LHCN-M2 (cell line): Measurements from ENCODE around the gene UCK2. TPM values are rescaled to one million over a fixed set of nuclear protein-coding genes. Genes with fewer than 3 reads are reported as not detected.
A peak's percentile ranks its signal among the peaks of the same experiment; 100 is the strongest.
"Not testable (repeated sequence)": the region's sequence is repeated elsewhere in the genome, so short reads cannot be mapped to it uniquely, and the experiment has no call there.

ENCODE experiments used
- DNase-seq: peaks from one replicate; pipeline ENCODE4 v3.0.0-alpha.2; 2012; ENCODE audit warnings: low read depth
- polyA plus RNA-seq: library from polyadenylated mRNA; unstranded; fragments of >200 nt; gene quantifications from one replicate; pipeline ENCODE4 v1.2.1, GENCODE V29; 2012; ENCODE audit warnings: missing spikeins
- total RNA-seq: library from RNA; depleted of rRNA; stranded (reverse); fragments of >200 nt; gene quantifications from 2 replicates; pipeline ENCODE4 v1.2.3, GENCODE V29; 2014; rRNA removed

Gene UCK2
- 113 and 124 TPM in 2 replicates for total RNA-seq
- 107 TPM for polyA plus RNA-seq

DNA sequence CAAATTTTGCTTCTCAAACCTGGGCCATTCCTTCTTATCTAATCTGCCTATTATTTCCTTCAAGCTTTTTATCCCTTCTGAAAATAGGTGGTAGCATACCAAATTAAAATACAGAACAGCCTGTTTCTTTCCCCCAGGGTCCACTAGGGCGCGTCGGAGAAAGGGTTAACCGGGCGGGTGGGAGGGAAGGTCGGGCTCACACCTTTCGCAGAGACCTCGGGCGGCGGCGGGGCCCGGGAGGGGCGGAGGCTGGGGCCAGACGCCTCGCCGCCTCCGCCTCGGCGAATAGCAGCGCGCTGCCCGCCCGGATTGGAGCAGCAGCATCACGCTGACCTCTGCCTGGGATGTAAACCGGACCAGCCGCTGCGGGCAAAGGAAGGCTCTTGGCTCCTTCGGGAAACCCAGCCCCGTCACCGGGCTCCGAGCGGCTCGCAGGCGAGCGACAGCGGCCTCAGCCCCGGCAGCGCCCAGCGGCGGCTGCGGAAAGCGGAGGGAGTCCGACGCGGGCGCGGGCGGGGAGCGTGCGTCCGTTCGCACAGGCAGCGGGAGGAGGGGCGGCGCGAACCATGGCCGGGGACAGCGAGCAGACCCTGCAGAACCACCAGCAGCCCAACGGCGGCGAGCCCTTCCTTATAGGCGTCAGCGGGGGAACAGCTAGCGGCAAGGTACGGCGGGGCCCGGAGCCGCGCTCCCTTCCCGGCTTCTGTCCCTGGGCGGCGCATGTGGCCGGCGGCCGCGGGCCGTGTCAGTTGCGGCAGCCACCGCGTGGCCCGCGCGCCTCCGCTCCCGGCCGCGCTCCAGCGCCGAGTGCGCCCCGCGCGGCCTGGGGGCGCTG is at the start of gene UCK2:
TSS of gene UCK2 (plus strand) at position 347 of the 835 bp plus-strand sequence. CDS start at position 567, 220 bp downstream.
- DNase-seq, result peak; percentile 80

DNA sequence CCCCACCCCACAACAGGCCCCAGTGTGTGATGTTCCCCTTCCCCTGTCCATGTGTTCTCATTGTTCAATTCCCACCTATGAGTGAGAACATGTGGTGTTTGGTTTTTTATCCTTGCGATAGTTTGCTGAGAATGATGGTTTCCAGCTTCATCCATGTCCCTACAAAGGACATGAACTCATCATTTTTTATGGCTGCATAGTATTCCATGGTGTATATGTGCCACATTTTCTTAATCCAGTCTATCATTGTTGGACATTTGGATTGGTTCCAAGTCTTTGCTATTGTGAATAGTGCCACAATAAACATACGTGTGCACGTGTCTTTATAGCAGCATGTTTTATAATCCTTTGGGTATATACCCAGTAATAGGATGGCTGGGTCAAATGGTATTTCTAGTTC is 49.2 kb upstream of the UCK2 start:
- DNase-seq, result not testable (repeated sequence)

DNA sequence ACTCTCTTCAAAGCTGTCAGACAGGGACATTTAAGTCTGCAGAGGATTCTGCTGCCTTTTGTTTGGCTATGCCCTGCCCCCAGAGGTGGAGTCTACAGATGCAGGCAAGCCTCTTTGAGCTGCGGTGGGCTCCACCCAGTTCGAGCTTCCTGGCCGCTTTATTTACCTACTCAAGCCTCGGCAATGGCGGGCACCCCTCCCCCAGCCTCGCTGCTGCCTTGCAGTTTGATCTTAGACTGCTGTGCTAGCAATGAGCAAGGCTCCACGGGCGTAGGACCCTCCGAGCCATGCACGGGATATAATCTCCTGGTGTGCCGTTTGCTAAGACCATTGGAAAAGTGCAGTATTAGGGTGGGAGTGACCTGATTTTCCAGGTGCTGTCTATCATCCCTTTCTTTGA is 43.9 kb upstream of the UCK2 start:
- DNase-seq, result not testable (repeated sequence)

DNA sequence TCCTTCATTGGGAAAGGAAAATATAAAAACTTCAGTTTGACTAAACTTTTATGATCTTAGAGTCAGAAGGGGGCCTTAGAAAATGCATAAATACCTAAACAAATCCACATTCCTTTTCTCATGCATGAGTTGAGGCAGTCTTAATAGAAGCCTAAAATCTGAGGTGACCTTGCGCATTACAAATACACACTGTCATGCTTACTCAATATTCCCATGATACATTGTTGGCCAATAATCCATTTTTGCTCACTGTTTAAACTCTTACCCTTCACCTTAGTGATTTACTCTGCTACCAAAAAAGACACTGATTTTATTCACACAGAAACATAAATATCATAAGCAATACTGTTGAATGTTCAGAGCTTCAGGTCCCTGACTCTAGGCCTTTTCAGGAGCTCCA is 39.7 kb upstream of the UCK2 start:
- no peak for DNase-seq

DNA sequence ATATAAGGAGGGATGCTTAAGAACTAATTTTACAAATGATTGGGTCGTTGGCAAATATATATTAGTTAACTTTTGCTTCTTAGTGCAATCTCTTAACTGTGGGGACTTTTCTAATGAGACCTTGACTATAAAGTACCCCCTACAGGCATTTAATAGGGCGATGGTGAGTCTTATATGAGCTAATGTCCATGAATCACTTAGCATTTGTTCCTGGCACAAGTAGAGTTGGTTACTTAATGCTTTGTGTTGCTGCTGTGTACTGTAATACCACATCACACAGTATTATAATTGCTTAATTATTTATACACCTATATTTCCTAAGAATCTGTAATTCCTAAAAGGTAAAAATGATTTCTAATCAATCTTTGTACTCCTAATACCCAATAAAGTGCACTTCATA is 33.5 kb upstream of the UCK2 start:
- DNase-seq, result peak; percentile 22

DNA sequence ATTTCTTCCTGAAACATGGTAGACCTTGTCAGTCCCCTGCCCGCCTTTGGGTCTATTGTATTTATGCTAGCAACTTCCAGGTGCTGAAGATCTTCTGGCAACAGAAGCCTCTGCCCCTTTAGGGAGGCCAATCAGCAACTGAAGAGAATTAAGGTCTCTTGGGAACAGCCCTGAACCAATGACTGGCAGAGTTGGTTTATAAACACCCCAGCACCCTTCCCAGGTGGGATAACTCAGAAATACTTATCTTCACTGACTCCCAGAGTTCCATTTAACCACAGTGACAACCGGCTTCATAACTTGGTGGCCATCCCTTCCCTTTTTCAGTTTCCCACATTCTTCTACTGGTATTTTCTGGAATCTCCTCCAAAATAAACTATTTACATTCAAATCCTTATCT is 31.5 kb upstream of the UCK2 start:
- DNase-seq, result no peak

DNA sequence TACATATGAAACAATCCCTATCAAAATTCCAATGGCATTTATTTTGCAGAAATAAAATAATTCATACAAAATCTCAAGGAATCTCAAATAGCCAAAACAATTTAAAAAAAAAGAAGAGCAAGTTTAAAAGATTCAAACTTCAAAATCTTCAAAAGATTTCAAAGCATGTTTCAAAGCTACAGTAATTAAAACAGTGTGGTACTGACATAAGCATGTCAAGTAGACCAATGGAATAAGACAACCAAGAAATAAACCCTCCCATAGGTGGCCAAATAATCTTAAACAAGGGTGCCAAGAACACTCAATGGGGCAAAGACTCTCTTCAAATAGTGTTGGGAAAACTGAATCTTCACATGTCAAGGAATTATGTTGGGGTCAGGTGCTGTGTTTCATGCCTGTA is 28.0 kb upstream of the UCK2 start:
- DNase-seq, result no peak

DNA sequence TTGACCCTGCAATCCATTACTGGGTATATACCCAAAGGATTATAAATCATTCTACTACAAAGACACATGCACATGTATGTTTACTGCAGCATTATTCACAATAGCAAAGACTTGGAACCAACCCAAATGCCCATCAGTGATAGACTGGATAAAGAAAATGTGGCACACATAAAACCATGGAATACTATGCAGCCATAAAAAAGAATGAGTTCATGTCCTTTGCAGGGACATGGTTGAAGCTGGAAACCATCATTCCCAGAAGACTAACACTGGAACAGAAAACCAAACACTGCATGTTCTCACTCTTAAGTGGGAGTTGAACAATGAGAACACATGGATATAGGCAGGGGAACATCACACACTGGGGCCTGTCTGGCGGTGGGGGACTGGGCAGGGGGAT is 22.9 kb upstream of the UCK2 start:
- not testable (repeated sequence) for DNase-seq

DNA sequence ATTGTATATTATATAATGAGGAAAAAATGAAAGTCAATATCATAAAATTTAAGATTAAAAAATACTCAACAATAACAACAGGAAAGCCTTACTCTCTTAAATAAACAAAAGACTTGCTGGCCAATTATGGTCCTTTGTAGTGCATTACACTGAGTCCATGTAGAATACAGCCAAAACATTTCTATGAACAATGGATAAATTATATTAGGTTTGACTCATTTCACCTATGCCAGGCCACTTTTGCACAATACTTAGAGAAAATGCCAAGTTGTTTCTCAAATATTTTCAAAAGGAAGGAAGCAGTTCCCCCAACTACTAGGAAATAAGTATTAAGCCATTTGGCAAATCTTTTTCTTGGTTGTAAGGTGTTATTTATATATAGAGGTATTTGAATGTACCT is 19.8 kb upstream of the UCK2 start:
- DNase-seq, result no peak

DNA sequence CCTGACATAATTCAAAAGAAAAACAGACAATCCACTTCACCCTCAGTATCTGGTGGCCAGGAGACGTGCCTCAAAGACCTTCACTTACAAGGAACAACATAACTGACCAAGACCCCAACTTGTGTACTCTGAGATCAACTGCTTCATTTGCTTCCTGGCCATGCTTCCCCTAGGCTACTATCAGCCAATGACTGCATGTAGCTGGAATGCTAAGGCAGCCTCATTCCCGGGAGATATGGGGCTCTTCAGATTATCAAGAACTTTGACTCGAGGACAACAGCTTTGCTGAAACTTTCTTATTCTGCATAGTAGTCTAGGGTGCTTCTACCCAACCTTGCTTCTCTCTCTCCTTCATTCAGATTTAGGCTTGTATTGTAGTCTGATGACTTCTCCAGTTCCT is 11.7 kb upstream of the UCK2 start:
- DNase-seq, result peak; percentile 18

DNA sequence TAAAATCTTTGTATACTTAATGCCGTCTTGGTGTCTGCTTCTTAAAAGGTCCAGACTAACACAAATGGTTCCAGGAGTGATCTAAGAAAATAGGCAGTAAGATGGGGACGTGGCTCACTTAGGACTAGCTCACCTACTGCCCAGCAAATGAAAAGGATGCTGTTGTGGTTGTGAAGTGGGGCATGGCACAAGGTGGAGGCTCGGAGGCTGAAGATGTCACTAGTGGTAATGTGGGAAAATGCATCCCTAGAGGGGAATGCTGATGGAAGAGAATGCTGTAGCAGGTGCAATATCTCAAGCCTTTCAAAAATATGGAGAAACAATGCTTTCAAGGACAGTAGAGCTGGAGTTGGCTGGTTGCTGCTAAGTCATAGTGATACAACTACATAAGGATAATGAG is 11.3 kb upstream of the UCK2 start:
- DNase-seq, result no peak

DNA sequence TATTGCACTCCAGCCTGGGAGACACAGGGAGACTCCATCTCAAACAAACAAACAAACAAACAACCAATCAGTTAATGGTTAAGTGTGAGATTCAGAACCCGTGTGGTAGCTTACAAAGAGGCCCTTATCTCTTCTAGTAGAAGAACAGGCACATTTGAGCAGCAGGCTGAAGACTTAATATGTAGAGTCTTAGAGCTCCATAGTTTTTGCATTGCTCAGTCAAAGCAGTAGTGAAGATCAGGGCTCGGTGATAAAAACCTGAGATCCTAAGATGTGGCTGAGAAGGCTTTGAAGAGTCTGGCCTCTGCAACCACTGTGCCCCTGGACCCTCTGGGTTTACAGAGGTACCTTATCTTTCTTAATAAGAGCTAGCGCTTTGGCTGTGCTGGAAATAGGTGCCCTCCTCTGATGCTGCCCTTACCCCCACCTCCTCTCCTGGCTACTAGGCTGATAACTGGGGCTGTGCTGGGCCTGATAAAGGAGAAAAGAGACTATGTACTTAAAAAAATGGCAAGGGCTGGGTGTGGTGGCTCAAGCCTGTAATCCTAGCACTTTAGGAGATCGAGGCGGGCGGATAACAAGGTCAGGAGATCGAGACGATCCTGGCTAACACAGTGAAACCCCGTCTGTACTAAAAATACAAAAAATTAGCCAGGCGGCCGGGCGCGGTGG is 10.5 kb upstream of the UCK2 start:
- DNase-seq, result no peak

DNA sequence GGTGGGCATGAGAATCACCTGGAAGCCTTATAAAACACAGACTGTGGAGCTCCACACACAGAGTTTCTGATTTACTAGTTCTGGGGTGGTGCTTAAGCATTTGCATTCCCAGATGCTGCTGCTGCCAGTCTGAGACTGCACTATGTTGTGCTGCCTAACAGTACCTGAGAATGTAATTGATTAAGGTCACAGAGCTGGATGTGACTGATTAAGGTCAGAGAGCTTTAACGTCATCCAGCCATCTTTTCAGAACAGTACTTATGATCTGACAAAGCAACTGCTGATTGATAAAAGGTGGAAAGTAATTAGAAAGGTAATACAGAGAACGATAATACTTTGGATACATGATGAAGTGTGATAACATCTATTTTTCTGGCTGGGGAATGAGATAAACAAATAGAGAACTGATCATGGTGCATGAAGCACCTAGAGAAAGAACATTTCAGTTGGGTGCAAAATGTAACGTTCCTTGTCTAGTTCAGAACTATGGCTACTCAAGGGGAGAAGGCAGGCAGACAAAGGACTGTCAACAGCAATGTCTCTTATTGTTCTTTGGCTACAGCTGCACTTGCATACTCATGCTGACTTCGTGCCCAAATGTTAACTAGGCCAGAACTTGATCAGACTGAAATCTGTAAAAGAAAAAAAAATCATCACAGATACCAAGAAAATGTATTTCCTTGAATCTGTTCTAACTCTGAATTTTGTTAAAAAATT is 3.7 kb upstream of the UCK2 start:
- no peak for DNase-seq

DNA sequence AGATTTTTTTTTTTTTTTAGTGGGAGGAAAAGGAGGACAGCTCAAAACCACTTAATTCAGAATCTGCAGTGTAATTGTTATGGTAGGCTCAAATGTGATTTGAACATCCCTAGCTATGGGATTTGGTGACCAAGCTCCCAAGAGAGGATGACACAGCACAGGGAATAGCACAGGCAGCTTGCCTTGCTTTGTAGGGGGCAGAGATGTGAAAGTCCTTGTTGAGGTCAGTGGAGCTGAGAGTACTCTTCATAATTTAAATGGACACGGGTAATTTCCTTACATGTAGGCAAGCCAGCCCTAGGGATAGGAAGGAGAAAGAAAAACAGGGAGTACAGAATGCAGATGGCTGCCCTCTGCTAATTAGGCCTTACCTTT is 3.2 kb upstream of the UCK2 start:
- DNase-seq, result peak; percentile 78

DNA sequence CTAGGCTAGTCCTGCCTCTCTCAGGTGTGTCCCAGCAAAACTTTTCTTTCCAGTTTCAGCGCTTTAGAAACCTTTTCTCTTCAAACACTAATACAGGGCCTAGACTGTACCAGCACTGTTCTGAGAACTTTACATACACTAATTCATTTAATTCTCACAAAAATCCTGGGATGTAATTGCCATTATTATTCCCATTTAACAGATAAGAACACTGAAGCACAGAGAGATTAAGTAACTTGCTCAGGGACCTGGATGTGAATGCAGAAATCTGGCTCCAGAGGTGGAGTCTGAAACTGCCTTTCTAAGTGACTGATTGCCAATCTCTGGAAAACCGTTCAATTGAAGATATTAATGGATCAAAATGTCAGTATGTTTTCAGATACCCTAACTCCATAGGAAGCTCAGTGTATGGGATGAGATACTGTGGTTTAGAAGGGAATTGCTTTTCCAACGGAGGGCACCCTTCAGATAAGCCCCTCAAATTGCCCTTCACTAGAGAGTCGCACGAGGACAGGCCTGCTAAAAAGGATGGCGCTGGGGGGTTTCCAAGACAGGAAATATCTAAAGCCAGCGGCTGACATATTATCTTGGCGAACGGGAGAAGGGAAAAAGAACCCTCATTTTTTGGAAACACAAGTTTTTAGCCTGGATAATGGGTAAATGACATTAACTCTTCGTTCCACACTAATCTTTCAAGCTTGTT is 698 bp upstream of the UCK2 start:
- DNase-seq, result no peak

DNA sequence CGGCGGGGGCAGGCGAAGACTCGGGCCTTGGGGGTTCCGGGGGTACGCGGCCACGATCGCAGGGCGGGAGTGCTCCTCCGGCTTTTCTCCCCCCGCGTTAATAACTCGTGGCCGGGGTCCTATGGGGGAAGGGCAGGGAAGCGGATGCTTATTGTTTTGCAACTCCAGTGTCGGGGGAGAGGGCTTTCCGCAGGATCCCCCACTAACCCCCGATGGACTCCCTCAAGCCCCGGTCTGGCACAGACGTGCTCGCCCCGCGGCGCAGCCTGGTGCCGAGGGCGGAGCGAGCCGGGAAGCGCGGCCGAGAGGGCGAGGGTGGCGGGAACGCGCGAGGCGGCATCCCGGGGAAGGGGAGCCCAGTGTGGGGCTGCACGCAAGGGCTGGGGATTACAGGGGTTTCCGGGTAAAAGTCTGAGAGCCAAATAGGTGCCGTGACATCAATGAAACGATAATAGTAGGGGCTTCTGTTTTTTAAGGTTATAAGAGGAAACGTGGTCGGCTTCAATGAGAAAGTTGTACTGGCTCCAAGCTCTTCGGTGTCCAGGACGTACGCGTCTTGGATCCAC is 772 bp downstream of the UCK2 start:
- peak; percentile 62 for DNase-seq

DNA sequence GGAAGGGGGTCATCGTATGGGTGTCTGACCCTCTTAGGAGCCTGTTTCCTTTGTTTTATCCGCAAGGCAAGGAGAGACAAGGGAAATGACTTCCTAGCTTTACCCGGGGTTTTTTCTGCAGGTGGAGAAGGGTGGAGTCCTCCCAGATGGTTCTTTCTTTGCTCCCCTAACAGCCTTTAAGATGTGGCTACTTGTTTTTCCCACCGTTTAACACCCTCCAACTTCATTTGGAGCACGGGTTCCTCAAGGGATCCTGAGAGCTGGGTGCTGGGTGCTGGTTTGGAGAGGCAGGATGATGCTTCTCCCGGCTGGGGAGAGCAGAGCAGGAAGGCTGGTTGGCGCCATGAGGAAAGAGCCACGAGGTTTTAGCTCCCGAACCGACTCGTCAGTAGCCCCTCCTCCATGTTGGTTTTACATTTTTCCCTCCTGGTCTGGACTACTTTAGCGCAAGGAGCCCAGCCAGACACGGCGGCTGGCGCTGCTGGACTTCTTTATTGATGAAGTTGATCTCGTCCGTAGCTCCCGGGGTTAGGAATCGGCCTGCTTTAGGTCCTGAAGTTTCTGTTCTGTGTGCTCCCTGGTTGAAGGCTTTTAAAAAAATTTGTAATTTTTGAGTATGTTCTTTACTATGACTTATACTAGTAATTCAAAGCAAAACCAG is 1.4 kb downstream of the UCK2 start:
- DNase-seq, result peak; percentile 85

DNA sequence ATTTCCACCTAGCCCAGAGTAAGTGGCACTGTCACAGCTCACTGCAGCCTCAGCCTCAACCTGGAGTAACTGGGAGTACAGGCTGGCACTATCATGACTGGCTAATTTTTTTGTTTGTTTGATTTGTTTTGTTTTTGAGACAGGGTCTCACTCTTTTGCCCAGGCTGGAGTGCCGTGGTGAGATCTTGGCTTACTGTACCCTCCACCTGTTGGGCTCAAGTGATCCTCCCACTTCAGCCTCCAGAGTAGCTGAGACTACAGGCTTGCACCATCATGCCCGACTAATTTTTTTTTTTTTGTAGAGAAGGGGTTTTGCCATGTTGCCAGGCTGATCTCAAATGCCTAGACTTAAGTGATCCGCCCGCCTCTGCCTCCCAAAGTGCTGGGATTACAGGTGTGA is 2.5 kb downstream of the UCK2 start:
- no peak for DNase-seq

DNA sequence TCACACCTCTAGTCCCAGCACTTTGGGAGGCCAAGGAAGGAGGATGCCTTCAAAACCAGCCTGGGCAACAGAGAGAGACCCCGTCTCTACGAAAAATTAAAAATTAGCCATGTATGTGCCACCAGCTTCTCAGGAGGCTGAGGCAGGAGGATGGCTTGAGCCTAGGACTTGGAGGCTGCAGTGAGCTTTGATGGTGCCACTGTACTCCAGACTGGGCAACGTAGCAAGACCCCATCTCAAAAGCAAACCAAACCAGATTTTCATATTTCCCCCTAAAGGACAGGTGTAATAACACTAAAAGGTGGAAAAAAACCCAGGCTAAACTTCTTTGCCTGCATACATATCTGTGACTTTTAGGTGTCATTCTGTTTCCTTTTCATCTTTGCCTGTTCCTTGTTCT is 3.7 kb downstream of the UCK2 start:
- no peak for DNase-seq

DNA sequence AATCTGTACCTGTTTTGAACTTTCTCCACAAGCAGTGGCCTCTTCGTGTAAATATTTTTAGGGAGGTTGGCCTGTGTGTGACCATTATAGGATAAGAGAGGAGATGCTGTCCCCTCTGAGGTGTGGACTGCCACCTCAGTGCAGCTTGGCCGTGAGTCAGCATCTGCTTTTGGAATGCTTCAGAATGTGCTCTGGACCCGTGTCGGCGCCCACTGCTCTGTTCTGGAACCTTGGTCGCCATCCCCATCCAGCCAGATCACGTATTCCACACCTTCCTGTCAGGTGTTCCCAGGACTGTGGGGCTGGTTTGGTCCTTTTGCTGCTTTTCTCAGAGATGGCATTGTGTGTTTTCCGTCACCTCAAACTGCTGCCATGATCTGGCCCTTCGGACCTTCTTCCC is 5.5 kb downstream of the UCK2 start:
- no peak for DNase-seq

DNA sequence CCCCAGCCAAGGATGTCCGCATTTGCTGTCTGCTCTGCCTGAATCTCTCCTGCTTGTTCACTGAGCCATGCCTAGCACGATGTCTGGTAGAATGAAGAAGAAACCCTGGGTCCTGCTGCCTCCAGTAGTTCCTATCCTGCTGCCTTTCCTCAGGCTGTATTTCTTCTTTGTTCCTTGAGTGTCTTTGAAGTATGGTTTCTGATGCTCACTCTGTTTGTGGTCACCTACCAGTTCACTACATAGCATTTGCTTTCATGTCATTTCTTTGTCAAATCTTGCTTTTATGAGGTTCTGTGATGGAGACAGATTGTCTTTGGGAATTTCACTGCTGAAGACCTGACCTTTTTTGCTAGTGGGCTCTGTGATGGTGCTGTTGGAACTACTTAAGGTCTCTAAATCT is 5.9 kb downstream of the UCK2 start:
- DNase-seq, result no peak
